Fibroblast of villous mesenchyme (primary cell): ENCODE results near the gene HYAL3. TPM values are rescaled to one million over a fixed set of nuclear protein-coding genes. Genes with fewer than 3 reads are reported as not detected.

Experiments
- DNase-seq: peaks from one replicate; pipeline ENCODE4 v3.0.0-alpha.2; 2010; ENCODE audit warnings: low read depth
- H3K4me3 ChIP-seq: 2 replicates; pipeline ENCODE4 v1.5.1; 2011; ENCODE audit warnings: low read depth, mild to moderate bottlenecking, low read length
- total RNA-seq: library from RNA; depleted of rRNA; stranded (reverse); fragments of >200 nt; gene quantifications from 2 replicates; pipeline ENCODE4 v1.2.3, GENCODE V29; 2012
- TF ChIP-seq, protein P1 (sequence below): IDR thresholded peaks from 2 replicates; pipeline ENCODE4 v1.5.1; 2012; ENCODE audit warnings: low read depth, mild to moderate bottlenecking, low read length; ENCODE audit not compliant: insufficient read depth

Gene HYAL3
- total RNA-seq, 1 donor: 6.5 TPM

DNA sequence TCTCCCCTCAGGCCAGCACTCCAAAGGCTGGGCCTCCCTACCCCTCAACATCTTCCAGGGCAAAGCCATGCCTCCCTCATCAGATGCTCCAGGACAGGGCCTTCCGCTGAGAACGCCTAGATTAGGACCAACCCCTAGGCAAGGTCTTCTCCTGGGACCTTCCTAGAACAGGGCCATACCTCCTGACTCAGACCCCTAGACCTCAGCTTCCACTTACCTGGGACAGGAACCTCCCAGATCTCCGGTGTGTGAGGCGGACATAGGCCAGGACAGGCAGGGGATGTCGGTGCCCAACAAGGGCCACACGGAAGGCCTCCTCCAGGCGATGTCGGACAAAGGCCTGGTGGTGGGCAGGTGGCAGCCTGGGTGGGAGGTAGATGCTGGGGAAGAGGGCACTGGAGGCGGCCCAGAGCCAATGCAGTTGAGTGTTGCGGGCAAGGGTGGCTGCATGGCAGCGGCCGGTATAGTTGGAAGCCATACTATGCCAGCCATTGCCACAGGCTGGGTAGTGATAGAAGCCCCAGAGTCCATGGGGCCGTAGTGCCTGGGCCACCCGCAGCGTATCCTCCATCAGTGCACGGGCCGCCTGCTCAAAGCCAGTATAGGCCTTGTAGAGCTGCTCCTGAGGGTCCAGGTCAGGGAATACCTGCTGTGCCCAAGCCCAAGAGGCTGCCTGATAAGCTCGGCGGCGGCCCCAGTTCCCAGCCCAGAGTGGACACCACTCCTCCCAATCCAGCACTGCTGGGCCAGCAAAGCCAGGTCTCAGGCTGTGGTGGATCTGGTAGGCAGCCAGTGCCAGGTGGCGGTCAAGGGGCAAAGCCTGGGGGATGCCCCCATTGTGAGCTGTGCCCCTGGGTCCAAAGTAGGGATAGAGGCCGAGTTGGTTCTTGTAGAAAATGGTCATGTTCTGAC is 4.5 kb downstream of the HYAL3 start:
- no peak overlapping the region for H3K4me3 ChIP-seq
- no peak for DNase-seq
- TF ChIP-seq, protein P1, sequence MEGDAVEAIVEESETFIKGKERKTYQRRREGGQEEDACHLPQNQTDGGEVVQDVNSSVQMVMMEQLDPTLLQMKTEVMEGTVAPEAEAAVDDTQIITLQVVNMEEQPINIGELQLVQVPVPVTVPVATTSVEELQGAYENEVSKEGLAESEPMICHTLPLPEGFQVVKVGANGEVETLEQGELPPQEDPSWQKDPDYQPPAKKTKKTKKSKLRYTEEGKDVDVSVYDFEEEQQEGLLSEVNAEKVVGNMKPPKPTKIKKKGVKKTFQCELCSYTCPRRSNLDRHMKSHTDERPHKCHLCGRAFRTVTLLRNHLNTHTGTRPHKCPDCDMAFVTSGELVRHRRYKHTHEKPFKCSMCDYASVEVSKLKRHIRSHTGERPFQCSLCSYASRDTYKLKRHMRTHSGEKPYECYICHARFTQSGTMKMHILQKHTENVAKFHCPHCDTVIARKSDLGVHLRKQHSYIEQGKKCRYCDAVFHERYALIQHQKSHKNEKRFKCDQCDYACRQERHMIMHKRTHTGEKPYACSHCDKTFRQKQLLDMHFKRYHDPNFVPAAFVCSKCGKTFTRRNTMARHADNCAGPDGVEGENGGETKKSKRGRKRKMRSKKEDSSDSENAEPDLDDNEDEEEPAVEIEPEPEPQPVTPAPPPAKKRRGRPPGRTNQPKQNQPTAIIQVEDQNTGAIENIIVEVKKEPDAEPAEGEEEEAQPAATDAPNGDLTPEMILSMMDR: no peak

DNA sequence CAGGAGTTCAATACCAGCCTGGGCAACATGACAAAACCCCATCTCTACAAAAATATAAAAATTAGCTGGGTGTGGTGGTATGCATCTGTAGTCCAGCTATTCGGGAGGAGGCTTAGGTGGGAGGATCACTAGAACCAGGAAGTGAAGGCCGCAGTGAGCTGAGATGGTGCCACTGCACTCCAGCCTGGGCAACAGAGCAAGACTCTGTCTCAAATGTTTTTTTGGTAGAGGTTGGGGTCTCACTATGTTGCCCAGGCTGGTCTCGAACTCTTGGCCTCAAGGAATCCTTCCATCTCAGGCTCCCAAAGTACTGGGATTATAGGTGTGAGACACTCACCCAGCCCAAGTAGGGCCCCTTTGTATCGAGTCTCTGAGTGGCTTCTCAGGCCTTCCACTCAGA is 5.1 kb downstream of the HYAL3 start:
- DNase-seq: no peak
- TF ChIP-seq, protein P1: no peak
- H3K4me3 ChIP-seq: no peak overlapping the region

DNA sequence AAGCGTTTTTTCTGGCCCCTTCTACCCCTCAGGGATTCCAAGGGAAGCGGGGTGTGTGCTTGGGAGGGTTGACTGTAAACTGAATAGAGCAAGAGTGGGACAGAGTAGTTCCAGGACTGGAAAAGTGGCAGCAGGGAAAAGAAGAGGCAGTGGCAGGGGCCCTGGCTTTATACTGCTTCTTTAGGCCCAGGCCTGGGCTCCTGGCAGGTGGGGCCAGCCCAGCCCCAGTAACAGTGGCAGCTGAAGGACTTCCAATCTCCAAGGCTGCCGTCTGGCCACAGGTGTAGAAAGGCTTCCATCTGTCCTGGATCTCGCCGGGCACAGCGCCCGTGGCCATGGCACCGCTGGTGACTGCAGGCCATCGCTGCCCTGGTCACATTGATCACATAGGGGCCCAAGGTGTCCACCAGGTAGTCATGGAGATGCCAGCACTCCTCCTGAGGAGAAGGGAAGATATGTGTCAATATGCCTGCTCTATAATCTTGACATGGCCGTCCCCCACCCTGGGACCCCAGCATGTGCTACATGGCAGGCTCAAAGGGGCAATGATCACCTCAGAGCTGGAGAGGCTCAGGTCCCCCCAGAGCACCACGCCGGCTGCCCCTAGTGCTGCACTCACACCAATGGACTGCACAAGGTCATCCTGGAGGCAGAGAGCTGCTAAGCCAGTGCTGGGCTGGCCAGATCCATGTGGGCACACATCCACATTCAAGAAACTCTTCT is 6.0 kb downstream of the HYAL3 start:
- no peak for DNase-seq
- H3K4me3 ChIP-seq: no peak overlapping the region
- TF ChIP-seq, protein P1: no peak

DNA sequence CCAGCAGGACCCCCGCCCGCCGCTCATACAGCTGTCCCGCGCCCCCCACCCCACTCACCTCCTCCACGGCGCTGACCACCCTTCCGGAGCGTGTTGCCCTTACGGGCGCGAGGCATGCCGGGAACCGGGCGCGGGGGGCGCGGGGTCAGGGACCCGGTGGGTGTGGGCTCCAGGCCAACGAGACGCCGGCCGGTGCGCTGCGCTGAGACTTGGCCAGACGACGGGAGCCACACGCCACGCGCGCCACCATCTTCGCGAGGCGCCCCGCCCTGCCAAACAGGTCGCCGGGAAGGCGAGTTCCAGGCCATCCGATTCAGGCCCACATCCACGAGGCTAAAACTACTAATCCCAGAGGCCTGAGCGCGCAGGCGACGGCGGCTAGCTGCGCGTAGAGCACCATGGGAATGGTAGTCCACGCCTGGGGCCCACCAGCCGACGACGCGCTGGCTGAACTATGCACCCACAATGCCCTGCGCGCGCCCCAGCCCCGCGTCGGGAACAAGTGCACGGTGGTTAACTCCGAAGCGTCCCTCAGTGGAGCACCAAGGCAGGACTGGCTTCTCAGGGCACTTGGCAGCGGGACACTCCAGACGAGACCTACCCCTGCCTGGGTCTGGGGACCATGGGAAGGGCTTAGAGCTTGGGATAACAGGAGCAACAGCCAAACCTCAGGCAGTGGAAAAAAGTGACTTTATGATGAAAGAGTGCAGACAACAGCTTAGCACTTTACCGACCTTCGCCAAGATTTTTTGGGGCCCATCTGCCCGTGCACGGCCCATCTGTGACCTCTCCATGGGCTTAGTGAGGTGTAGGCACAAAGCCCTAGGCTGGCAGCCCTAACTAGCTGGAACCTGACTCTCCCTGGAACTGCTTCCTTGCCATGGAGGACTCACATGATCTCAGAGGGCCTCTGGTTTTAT is 6.8 kb downstream of the HYAL3 start, which contains the start of gene IFRD2:
TSS of gene IFRD2 (minus strand) at position 271 of the 920 bp plus-strand sequence. CDS start at position 116, 155 bp downstream.
- peak within 1 kb of the TSS; percentile 80 for H3K4me3 ChIP-seq
- TF ChIP-seq, protein P1: no peak
- DNase-seq: peak; percentile 97

DNA sequence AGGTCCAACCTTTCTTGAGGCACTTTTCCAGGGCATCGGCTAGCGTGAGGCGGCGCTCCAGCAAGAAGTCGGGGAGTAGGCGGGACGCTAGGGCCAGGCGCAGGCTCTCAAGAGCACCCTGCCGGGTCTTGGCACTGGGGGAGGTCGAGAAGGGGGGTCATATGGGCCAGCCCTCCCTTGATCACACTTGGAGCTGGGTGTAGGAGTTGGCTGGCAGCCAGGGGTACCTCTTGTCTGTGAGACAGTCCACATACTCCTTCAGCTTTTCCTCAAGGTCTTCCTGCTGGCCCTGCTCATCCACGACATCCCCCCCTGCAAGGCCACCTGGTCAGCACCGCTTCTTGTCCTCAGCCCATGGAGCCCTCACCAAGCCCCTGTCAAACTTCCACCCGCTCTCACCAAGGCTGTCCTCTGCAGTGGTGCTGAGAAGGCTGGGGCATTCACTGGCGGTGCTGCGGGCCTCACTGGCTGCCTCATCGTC is 9.0 kb downstream of the HYAL3 start:
- H3K4me3 ChIP-seq: no peak overlapping the region
- TF ChIP-seq, protein P1: no peak
- DNase-seq: no peak

DNA sequence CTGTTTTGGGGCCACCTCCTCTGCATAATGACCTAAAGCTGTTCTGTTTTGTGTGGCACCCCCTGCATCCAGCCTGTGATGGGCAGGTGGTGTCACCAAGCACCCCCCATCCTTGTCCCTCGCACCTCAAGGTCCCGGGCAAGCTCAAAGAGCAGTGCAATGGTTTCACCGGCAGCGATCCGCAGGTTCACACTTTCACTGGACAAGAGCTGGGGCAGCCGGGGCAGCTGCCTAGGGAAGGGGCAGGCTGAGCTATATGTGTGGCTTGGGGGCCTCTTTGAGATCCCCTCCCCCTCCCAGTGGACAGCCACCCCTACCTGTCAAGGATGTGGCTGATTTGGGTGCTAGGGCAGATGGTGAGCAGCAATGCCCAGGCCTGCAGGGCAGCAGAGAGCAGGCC is 10.1 kb downstream of the HYAL3 start:
- DNase-seq: no peak
- TF ChIP-seq, protein P1: no peak
- H3K4me3 ChIP-seq: no peak overlapping the region
